ENCODE data around the gene ATP10B.

DNA sequence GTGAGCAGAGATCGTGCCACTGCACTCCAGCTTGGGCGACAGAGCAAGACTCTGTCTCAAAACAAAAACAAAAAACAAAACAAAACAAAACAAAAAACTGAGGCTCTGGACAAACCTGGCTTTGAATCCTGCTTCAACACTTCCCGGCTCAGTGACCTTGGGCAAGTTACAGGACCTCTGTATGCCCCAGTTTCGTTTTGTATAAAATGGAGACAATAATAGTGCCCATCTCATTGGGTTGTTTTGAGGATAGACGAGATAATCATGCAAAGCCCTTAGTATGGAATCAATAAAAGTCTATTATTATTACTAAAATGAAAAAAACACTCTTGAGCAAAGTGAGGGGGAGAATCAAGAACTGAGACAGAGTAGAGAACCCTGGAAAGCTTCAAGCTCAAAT, 184.9 kb downstream of the ATP10B start:
- TF ChIP-seq, protein P1, sequence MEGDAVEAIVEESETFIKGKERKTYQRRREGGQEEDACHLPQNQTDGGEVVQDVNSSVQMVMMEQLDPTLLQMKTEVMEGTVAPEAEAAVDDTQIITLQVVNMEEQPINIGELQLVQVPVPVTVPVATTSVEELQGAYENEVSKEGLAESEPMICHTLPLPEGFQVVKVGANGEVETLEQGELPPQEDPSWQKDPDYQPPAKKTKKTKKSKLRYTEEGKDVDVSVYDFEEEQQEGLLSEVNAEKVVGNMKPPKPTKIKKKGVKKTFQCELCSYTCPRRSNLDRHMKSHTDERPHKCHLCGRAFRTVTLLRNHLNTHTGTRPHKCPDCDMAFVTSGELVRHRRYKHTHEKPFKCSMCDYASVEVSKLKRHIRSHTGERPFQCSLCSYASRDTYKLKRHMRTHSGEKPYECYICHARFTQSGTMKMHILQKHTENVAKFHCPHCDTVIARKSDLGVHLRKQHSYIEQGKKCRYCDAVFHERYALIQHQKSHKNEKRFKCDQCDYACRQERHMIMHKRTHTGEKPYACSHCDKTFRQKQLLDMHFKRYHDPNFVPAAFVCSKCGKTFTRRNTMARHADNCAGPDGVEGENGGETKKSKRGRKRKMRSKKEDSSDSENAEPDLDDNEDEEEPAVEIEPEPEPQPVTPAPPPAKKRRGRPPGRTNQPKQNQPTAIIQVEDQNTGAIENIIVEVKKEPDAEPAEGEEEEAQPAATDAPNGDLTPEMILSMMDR (IDR thresholded peaks at IDR 0.05; ENCODE audit: poor library complexity, severe bottlenecking): no peak
- TF ChIP-seq RAD21 (conservative IDR thresholded peaks at IDR 0.05) (no peak), EP300 (conservative IDR thresholded peaks at IDR 0.05; ENCODE audit: poor library complexity, severe bottlenecking) (no peak), EZH2 (IDR thresholded peaks at IDR 0.05; ENCODE audit: borderline replicate concordance, insufficient read depth, low read length, poor library complexity, severe bottlenecking) (no peak), POLR2AphosphoS5 (IDR thresholded peaks at IDR 0.05) (no peak), MXI1 (conservative IDR thresholded peaks at IDR 0.05; ENCODE audit: poor library complexity, severe bottlenecking) (no peak), SMC3 (conservative IDR thresholded peaks at IDR 0.05; ENCODE audit: poor library complexity) (no peak)
- TF ChIP-seq, protein P2, sequence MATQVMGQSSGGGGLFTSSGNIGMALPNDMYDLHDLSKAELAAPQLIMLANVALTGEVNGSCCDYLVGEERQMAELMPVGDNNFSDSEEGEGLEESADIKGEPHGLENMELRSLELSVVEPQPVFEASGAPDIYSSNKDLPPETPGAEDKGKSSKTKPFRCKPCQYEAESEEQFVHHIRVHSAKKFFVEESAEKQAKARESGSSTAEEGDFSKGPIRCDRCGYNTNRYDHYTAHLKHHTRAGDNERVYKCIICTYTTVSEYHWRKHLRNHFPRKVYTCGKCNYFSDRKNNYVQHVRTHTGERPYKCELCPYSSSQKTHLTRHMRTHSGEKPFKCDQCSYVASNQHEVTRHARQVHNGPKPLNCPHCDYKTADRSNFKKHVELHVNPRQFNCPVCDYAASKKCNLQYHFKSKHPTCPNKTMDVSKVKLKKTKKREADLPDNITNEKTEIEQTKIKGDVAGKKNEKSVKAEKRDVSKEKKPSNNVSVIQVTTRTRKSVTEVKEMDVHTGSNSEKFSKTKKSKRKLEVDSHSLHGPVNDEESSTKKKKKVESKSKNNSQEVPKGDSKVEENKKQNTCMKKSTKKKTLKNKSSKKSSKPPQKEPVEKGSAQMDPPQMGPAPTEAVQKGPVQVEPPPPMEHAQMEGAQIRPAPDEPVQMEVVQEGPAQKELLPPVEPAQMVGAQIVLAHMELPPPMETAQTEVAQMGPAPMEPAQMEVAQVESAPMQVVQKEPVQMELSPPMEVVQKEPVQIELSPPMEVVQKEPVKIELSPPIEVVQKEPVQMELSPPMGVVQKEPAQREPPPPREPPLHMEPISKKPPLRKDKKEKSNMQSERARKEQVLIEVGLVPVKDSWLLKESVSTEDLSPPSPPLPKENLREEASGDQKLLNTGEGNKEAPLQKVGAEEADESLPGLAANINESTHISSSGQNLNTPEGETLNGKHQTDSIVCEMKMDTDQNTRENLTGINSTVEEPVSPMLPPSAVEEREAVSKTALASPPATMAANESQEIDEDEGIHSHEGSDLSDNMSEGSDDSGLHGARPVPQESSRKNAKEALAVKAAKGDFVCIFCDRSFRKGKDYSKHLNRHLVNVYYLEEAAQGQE (IDR thresholded peaks at IDR 0.05; ENCODE audit: borderline replicate concordance): no peak

Data from neural cell (in vitro differentiated cells).